Astrocyte (in vitro differentiated cells and primary cell): Measurements from ENCODE around the gene EXOC6B.

Experiments used
- CTCF ChIP-seq: IDR thresholded peaks from 2 replicates; pipeline ENCODE4 v1.5.1; 2011; ENCODE audit warnings: low read depth, mild to moderate bottlenecking, inconsistent platforms, low read length, moderate library complexity; ENCODE audit not compliant: insufficient read depth
- EZH2 ChIP-seq: IDR thresholded peaks from 2 replicates; pipeline ENCODE4 v1.6.1; 2012; ENCODE audit warnings: mild to moderate bottlenecking, low read length, inconsistent platforms; ENCODE audit not compliant: insufficient read depth

- TF ChIP-seq CTCF (no peak), EZH2 (no peak)
These were observed 143.8 kb downstream of the EXOC6B start for GRCh38 chr2:72682061-72682460.
